OCI-LY1 (cell line): ENCODE measurements around the gene RPH3AL.
"Not testable (repeated sequence)": the region's sequence is repeated elsewhere in the genome, so short reads cannot be mapped to it uniquely, and the experiment has no call there.

ENCODE experiments used
- H2AFZ ChIP-seq: fragments of 200-600 bp; sonication (generic), shearing (Covaris generic); 2 replicates; pipeline ENCODE4 v1.6.0; 2014; ENCODE audit warnings: antibody characterized with exemption, mild to moderate bottlenecking, low read length
- H3F3A ChIP-seq: fragments of 200-600 bp; sonication (generic), shearing (Covaris generic); 2 replicates; pipeline ENCODE4 v1.6.0; 2014; ENCODE audit warnings: mild to moderate bottlenecking, antibody characterized with exemption, low read length, moderate library complexity; ENCODE audit not compliant: insufficient read depth
- H3K27ac ChIP-seq: fragments of 200-600 bp; sonication (generic); 2 replicates; pipeline ENCODE4 v1.5.1; 2014; ENCODE audit warnings: low read length, mixed run types, mild to moderate bottlenecking, low read depth; ENCODE audit not compliant: poor library complexity, severe bottlenecking
- H3K27me3 ChIP-seq: fragments of 200-600 bp; sonication (generic); 2 replicates; pipeline ENCODE4 v1.6.0; 2014; ENCODE audit warnings: antibody characterized with exemption, mild to moderate bottlenecking, low read length, moderate library complexity; ENCODE audit not compliant: insufficient read depth
- H3K36me3 ChIP-seq: fragments of 200-600 bp; sonication (generic); 2 replicates; pipeline ENCODE4 v1.6.1; 2014; ENCODE audit warnings: mild to moderate bottlenecking, antibody characterized with exemption, low read length, moderate library complexity, mixed read lengths; ENCODE audit not compliant: insufficient read depth
- H3K4me1 ChIP-seq: fragments of 200-600 bp; sonication (generic); 2 replicates; pipeline ENCODE4 v1.5.1; 2014; ENCODE audit warnings: mild to moderate bottlenecking, low read length, moderate library complexity; ENCODE audit not compliant: insufficient read depth, severe bottlenecking
- H3K4me2 ChIP-seq: fragments of 200-600 bp; sonication (generic), shearing (Covaris generic); 2 replicates; pipeline ENCODE4 v1.6.1; 2014; ENCODE audit warnings: low read length
- H3K4me3 ChIP-seq: fragments of 200-600 bp; sonication (generic); 2 replicates; pipeline ENCODE4 v1.5.1; 2014; ENCODE audit warnings: low read length, low read depth, mild to moderate bottlenecking, mixed read lengths; ENCODE audit not compliant: poor library complexity, severe bottlenecking
- H3K79me2 ChIP-seq: fragments of 200-600 bp; shearing (Covaris generic); 2 replicates; pipeline ENCODE4 v1.6.1; 2016; ENCODE audit warnings: mixed run types, low read length, mixed read lengths; ENCODE audit not compliant: insufficient read depth
- H3K9ac ChIP-seq: fragments of 200-600 bp; sonication (generic), shearing (Covaris generic); 2 replicates; pipeline ENCODE4 v1.6.1; 2014; ENCODE audit warnings: mild to moderate bottlenecking, low read length, mixed read lengths
- H3K9me2 ChIP-seq: fragments of 200-600 bp; sonication (generic), shearing (Covaris generic); 2 replicates; pipeline ENCODE4 v1.6.1; 2014; ENCODE audit warnings: low read depth, mild to moderate bottlenecking, low read length, mixed read lengths
- H3K9me3 ChIP-seq: fragments of 200-600 bp; shearing (Covaris generic); 2 replicates; pipeline ENCODE4 v1.6.1; 2014; ENCODE audit warnings: low read length, mixed read lengths
- H4K20me1 ChIP-seq: fragments of 200-600 bp; sonication (generic), shearing (Covaris generic); 2 replicates; pipeline ENCODE4 v1.6.0; 2016; ENCODE audit warnings: mild to moderate bottlenecking, low read length; ENCODE audit not compliant: insufficient read depth
- CTCF ChIP-seq: fragments of 200-600 bp; sonication (generic), shearing (Covaris generic); IDR thresholded peaks from 2 replicates; pipeline ENCODE4 v1.5.1; 2017; ENCODE audit warnings: mild to moderate bottlenecking, antibody characterized with exemption, low read length, moderate library complexity, mixed read lengths
- EZH2 ChIP-seq: fragments of 200-600 bp; sonication (generic), shearing (Covaris generic); IDR thresholded peaks from 2 replicates; pipeline ENCODE4 v1.8.0; 2017; ENCODE audit warnings: borderline replicate concordance, mixed run types, mild to moderate bottlenecking, antibody characterized with exemption, low read length, moderate library complexity, mixed read lengths

The RPH3AL gene

DNA sequence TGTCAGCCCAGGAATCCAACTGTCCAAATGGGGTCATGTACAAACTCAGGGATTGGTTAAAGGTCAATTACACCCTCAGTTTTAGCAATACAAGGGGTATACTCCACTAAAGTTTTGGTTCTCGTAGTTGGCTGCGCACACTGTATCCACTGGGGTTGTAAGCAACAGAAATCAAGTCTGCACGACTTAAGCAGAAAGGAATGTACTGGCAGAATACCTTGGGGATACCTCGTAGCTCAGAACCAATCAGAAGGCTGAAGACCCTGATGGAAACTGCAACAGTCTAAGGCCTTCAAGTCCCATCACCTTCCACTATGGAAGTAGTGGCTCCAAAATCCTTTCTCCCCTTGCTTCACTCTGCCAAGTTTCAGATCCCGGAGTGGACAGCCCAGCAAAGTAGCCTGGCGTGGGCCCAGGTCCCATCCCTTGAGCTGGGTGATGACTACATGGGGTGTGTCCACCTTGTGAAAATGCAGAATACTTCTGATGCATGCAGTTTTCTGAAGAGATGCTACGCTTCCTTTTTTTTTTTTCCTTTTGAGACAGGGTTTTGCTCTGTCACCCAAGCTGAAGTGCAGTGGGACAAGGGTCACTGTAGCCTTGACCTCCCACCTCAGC lies 21.1 kb upstream of the RPH3AL start:
- Histone ChIP-seq H3K27me3 (no peaks in the 10 kb centered on the region), H3F3A (no peaks in the 10 kb centered on the region), H3K4me3 (no peak overlapping the region), H3K9me3 (no peaks in the 10 kb centered on the region), H3K27ac (no peak overlapping the region), H4K20me1 (no peaks in the 10 kb centered on the region), H3K9me2 (no peaks in the 10 kb centered on the region), H3K4me1 (no peaks in the 10 kb centered on the region), H3K9ac (no peak overlapping the region), H3K4me2 (no peak overlapping the region), H3K79me2 (no peaks in the 10 kb centered on the region), H2AFZ (no peak overlapping the region), H3K36me3 (no peaks in the 10 kb centered on the region)
- no peak for TF ChIP-seq EZH2
- TF ChIP-seq CTCF, result no peak

DNA sequence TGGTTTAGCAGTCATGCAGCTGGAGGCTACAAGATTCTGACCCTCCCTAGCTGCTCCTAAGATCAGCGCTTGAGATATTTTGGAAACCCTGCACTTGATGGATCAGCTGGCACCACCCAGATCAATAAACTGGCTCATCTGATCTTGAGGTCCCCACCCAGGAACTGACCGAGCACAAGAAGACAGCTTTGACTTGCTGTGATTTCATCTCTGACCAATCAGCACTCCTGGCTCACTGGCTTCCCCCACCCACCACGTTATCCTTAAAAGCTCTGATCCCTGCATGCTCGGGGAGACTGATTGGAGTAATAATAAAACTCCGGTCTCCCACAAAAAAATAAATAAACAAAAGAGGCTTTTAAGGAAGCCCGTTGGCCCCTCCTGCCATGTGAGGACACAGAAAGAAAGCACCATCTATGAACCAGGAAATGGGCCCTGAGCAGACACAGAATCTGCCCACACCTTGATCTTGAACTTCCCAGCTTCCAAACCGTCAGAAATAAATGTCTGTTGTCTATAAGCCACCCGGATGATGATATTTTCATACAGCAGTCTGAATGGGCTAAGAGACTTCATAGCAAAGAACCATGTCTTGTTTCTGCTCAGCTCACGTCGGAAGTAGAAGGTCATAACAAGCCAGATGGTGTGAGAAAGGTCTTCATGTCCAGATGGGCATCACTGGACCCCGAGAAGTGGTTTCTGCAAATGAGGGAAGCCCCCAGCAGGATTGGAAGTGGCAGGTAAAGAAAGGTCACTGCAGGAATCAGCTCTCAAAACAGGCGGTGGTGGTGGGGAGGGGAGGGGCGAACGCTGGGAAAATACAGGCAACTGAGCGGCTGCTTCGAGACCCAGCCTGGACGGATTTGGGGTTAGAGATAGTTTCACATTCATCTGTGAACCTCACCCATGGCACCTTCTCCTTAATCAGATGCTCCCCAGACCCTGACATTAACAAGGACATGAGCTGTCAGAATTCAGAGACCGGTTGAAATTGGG lies 19.8 kb upstream of the RPH3AL start:
- TF ChIP-seq EZH2, result no peak
- no peak for TF ChIP-seq CTCF
- no peaks in the 10 kb centered on the region; the same call in 1 of the 2 replicates for H3K36me3 ChIP-seq
- H3K27ac ChIP-seq, result no peak overlapping the region
- H3K9ac ChIP-seq, result no peak overlapping the region
- H2AFZ ChIP-seq, result no peak overlapping the region
- no peaks in the 10 kb centered on the region for H4K20me1 ChIP-seq
- H3K4me3 ChIP-seq, result no peak overlapping the region
- no peak overlapping the region for H3K4me2 ChIP-seq
- no peaks in the 10 kb centered on the region for H3K79me2 ChIP-seq
- H3K9me3 ChIP-seq, result 0 out of 2 replicates have a peak, but pooled peaks cover 5% of the 10 kb centered on the region
- no peaks in the 10 kb centered on the region for H3K9me2 ChIP-seq
- no peaks in the 10 kb centered on the region for H3F3A ChIP-seq
- H3K4me1 ChIP-seq, result no peaks in the 10 kb centered on the region
- no peaks in the 10 kb centered on the region; the same call in 1 of the 2 replicates for H3K27me3 ChIP-seq

DNA sequence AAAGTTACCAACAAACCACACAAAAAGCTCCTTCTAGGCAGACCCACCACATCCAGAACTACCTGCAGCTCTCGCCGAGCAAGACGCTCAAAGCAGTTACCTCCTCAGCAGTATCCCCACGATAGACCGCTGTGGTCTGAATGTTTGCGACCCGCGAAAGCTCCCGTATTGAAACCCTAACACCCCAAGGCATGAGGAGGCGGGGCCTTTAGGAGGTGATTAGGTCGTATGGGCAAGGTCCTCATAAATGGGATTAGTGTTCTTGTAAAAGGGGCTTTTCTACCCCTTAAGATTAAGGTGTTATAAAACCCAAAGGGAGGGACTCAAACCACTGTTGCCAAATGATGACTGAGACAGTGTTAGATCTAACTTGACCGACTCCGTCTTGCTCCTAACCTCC lies 19.0 kb upstream of the RPH3AL start:
- no peak overlapping the region for H3K4me3 ChIP-seq
- H2AFZ ChIP-seq, result no peak overlapping the region
- no peak overlapping the region for H3K4me2 ChIP-seq
- no peak overlapping the region for H3K9ac ChIP-seq
- H3K9me3 ChIP-seq, result 0 out of 2 replicates have a peak, but pooled peaks cover 5% of the 10 kb centered on the region
- H4K20me1 ChIP-seq, result no peaks in the 10 kb centered on the region
- no peak overlapping the region for H3K27ac ChIP-seq
- no peaks in the 10 kb centered on the region for H3K79me2 ChIP-seq
- H3K4me1 ChIP-seq, result no peaks in the 10 kb centered on the region
- no peaks in the 10 kb centered on the region; the same call in 1 of the 2 replicates for H3K36me3 ChIP-seq
- no peaks in the 10 kb centered on the region; the same call in 1 of the 2 replicates for H3K27me3 ChIP-seq
- no peaks in the 10 kb centered on the region for H3F3A ChIP-seq
- H3K9me2 ChIP-seq, result no peaks in the 10 kb centered on the region
- no peak for TF ChIP-seq EZH2
- no peak for TF ChIP-seq CTCF

GRCh38 chr17:367656-368055 lies 15.0 kb upstream of the RPH3AL start:
- not testable (repeated sequence) for H3K27me3 ChIP-seq, H3K9ac ChIP-seq, H3K36me3 ChIP-seq, H3F3A ChIP-seq, H3K9me3 ChIP-seq, H3K27ac ChIP-seq, H3K4me1 ChIP-seq, H3K4me3 ChIP-seq, H3K4me2 ChIP-seq, H4K20me1 ChIP-seq, H3K79me2 ChIP-seq, H3K9me2 ChIP-seq, H2AFZ ChIP-seq
